PC-9 (cell line): ENCODE results near the gene NUBP2. TPM values are rescaled to one million over a fixed set of nuclear protein-coding genes. Genes with fewer than 3 reads are reported as not detected.

Experiments used
- BruUV-seq: library from RNA; stranded (reverse); fragments of 400-500 nt; replicated peaks from 2 replicates; lab custom pipeline; 2021; lab: Mats Ljungman, UMichigan
- CTCF ChIA-PET: fragments of 300-600 bp; sonication (Branson Sonifier 250); formaldehyde crosslinking; loops from one replicate; lab custom pipeline; 2022; ENCODE audit warnings: antibody characterized with exemption; lab: Charles Lee
- POLR2A ChIA-PET: fragments of 300-600 bp; sonication (Branson Sonifier 250); formaldehyde crosslinking; loops from one replicate; lab custom pipeline; 2022; ENCODE audit warnings: antibody characterized with exemption; ENCODE audit not compliant: unreplicated experiment; lab: Charles Lee
- DNase-seq, 2 experiments: peaks; one replicate each; pipeline versions ENCODE4 v3.0.0 to v3.0.0-alpha.2; 2015 to 2022; ENCODE audit warnings: mixed read lengths in 1 of 2
- H2AFZ ChIP-seq: fragments of 200-600 bp; sonication (generic); 2 replicates; pipeline ENCODE4 v1.8.1; 2017; ENCODE audit warnings: antibody characterized with exemption
- H3F3A ChIP-seq: fragments of 200-600 bp; sonication (generic); 2 replicates; pipeline ENCODE4 v1.8.1; 2017; ENCODE audit warnings: antibody characterized with exemption, mild to moderate bottlenecking, low read depth; ENCODE audit not compliant: insufficient read depth
- H3K27ac ChIP-seq: fragments of 200-600 bp; sonication (generic); 2 replicates; pipeline ENCODE4 v1.6.1; 2016; ENCODE audit warnings: mixed run types
- H3K27me3 ChIP-seq: fragments of 200-600 bp; sonication (generic); 2 replicates; pipeline ENCODE4 v1.6.1; 2016; ENCODE audit warnings: low read depth, mixed run types; ENCODE audit not compliant: insufficient read depth
- H3K36me3 ChIP-seq: fragments of 200-600 bp; sonication (generic); 2 replicates; pipeline ENCODE4 v1.6.1; 2016; ENCODE audit warnings: low read depth, mixed run types
- H3K4me1 ChIP-seq: fragments of 200-600 bp; sonication (generic); replicated peaks from 2 replicates; pipeline ENCODE4 v1.6.1; 2016; ENCODE audit warnings: mixed run types; ENCODE audit not compliant: insufficient read depth
- H3K4me2 ChIP-seq: fragments of 200-600 bp; sonication (generic); 2 replicates; pipeline ENCODE4 v1.6.1; 2017; ENCODE audit warnings: mixed run types
- H3K4me3 ChIP-seq: fragments of 200-600 bp; sonication (generic); 2 replicates; pipeline ENCODE4 v1.6.1; 2016; ENCODE audit warnings: mixed run types
- H3K79me2 ChIP-seq: fragments of 200-600 bp; sonication (generic); 2 replicates; pipeline ENCODE4 v1.6.1; 2017; ENCODE audit warnings: low read depth, mixed run types
- H3K9me2 ChIP-seq: fragments of 200-600 bp; sonication (generic); 2 replicates; pipeline ENCODE4 v1.8.1; 2017; ENCODE audit warnings: mild to moderate bottlenecking; ENCODE audit not compliant: insufficient read depth
- H3K9me3 ChIP-seq: fragments of 200-600 bp; sonication (generic); 2 replicates; pipeline ENCODE4 v1.8.1; 2016; ENCODE audit warnings: low read depth; ENCODE audit not compliant: insufficient read depth
- H4K20me1 ChIP-seq: fragments of 200-600 bp; sonication (generic); 2 replicates; pipeline ENCODE4 v1.8.1; 2017; ENCODE audit not compliant: insufficient read depth
- EZH2 ChIP-seq: fragments of 200-600 bp; sonication (generic); IDR thresholded peaks from 2 replicates; pipeline ENCODE4 v1.8.0; 2017; ENCODE audit warnings: antibody characterized with exemption, low read depth
- intact Hi-C: fragments of 100-400 bp; cut with micrococcal nuclease; formaldehyde crosslinking; loops from one replicate; pipeline ENCODE4 v1.10.0; 2022; ENCODE audit not compliant: unreplicated experiment
- total RNA-seq: library from RNA; stranded (reverse); gene quantifications from 2 replicates; pipeline ENCODE4 v1.2.3, GENCODE V29; 2021
- TF ChIP-seq, protein P1 (sequence below): fragments of 200-600 bp; sonication (generic); conservative IDR thresholded peaks from 2 replicates; pipeline ENCODE4 v1.6.1; 2017; ENCODE audit warnings: mixed run types, antibody characterized with exemption, mild to moderate bottlenecking, moderate library complexity

The NUBP2 gene
- total RNA-seq, 1 experiment from 2014 or later, result 80.0 TPM

DNA sequence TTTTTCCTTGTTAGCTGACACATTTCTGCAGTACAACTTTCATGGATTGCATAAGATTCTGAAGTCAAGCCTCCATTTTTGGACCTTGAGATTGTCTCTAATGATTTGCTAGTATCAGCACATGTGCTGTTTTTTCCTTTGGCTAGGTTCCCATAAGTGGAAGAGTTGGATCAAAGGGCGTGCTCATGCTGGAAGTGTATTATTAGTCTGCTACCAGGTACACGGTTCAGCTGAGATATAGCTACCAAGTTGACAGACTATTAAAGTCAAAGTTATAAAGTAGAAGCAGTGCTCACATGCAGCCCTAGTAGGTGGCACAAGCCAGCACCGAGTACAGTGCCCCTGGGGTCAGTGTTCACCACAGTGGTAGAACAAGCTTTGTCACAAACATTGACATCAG is 47.5 kb downstream of the NUBP2 start:
- H3K27me3 ChIP-seq, result no peaks in the 10 kb centered on the region
- no peak overlapping the region for H2AFZ ChIP-seq
- peaks cover 18% of the 10 kb centered on the region; the same call in 1 of the 2 replicates for H4K20me1 ChIP-seq
- peaks cover 28% of the 10 kb centered on the region for H3K4me1 ChIP-seq
- intact Hi-C loops, result no loop called here
- no peak overlapping the region for H3K4me3 ChIP-seq
- no peak for DNase-seq
- TF ChIP-seq, protein P1, sequence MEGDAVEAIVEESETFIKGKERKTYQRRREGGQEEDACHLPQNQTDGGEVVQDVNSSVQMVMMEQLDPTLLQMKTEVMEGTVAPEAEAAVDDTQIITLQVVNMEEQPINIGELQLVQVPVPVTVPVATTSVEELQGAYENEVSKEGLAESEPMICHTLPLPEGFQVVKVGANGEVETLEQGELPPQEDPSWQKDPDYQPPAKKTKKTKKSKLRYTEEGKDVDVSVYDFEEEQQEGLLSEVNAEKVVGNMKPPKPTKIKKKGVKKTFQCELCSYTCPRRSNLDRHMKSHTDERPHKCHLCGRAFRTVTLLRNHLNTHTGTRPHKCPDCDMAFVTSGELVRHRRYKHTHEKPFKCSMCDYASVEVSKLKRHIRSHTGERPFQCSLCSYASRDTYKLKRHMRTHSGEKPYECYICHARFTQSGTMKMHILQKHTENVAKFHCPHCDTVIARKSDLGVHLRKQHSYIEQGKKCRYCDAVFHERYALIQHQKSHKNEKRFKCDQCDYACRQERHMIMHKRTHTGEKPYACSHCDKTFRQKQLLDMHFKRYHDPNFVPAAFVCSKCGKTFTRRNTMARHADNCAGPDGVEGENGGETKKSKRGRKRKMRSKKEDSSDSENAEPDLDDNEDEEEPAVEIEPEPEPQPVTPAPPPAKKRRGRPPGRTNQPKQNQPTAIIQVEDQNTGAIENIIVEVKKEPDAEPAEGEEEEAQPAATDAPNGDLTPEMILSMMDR, result no peak
- TF ChIP-seq EZH2, result no peak
- H3K36me3 ChIP-seq, result no peaks in the 10 kb centered on the region
- peaks cover 21% of the 10 kb centered on the region; the same call in 1 of the 2 replicates for H3F3A ChIP-seq
- H3K9me2 ChIP-seq, result no peaks in the 10 kb centered on the region
- BruUV-seq, result no TSS peak
- ChIA-PET CTCF (no interaction called here), POLR2A (interaction anchor here (0.7 kb wide), 1 partner anchor 28 kb away, joined by 3 read pairs; no protein-coding TSS in a partner anchor)
- no peak overlapping the region for H3K27ac ChIP-seq
- H3K4me2 ChIP-seq, result no peak overlapping the region
- H3K79me2 ChIP-seq, result peaks cover 41% of the 10 kb centered on the region
- H3K9me3 ChIP-seq, result no peaks in the 10 kb centered on the region

- no TSS peak for BruUV-seq
- CTCF ChIA-PET, result no interaction called here
- intact Hi-C loops, result no loop called here
Measured at GRCh38 chr16:1831186-1832075, 48.7 kb downstream of the NUBP2 start.

GRCh38 chr16:1832838-1833454 is 50.2 kb downstream of the NUBP2 start:
- Histone ChIP-seq H4K20me1 (peaks cover 18% of the 10 kb centered on the region; the same call in 1 of the 2 replicates), H3F3A (peaks cover 16% of the 10 kb centered on the region; the same call in 1 of the 2 replicates), H3K4me3 (no peak overlapping the region), H3K79me2 (peaks cover 26% of the 10 kb centered on the region), H3K27ac (no peak overlapping the region), H3K4me2 (no peak overlapping the region), H3K36me3 (no peaks in the 10 kb centered on the region), H3K4me1 (peaks cover 21% of the 10 kb centered on the region), H3K9me2 (no peaks in the 10 kb centered on the region), H3K27me3 (no peaks in the 10 kb centered on the region), H2AFZ (no peak overlapping the region), H3K9me3 (no peaks in the 10 kb centered on the region)
- intact Hi-C loops, result no loop called here
- POLR2A ChIA-PET, result interaction anchor here (0.6 kb wide), 1 partner anchor 461 kb away, joined by 3 read pairs; no protein-coding TSS in a partner anchor
- TF ChIP-seq, protein P1, result no peak
- no peak for TF ChIP-seq EZH2
- CTCF ChIA-PET, result no interaction called here
- no peak for DNase-seq
- BruUV-seq, result no TSS peak

More at GRCh38 chr16:1831186-1832075, 48.7 kb downstream of the NUBP2 start:
- Histone ChIP-seq H3K27me3 (no peaks in the 10 kb centered on the region), H3K79me2 (peaks cover 35% of the 10 kb centered on the region), H3K9me2 (no peaks in the 10 kb centered on the region), H4K20me1 (peaks cover 18% of the 10 kb centered on the region; the same call in 1 of the 2 replicates), H3K36me3 (no peaks in the 10 kb centered on the region), H2AFZ (no peak overlapping the region), H3K9me3 (no peaks in the 10 kb centered on the region), H3F3A (peaks cover 21% of the 10 kb centered on the region; the same call in 1 of the 2 replicates), H3K4me1 (peaks cover 21% of the 10 kb centered on the region), H3K4me2 (no peak overlapping the region), H3K27ac (no peak overlapping the region), H3K4me3 (no peak overlapping the region)
- TF ChIP-seq, protein P1, result no peak
- TF ChIP-seq EZH2, result no peak
- POLR2A ChIA-PET, result interaction anchor here (0.6 kb wide), 1 partner anchor 18 kb away, joined by 7 read pairs; no protein-coding TSS in a partner anchor
- no peak for DNase-seq
